VCaP (cell line): ENCODE results near the gene MME.

Source experiments
- H3K27ac ChIP-seq: fragments of 450-650 bp; 2 replicates; pipeline ENCODE4 v1.5.1; 2017
- TF ChIP-seq, protein P1 (sequence below): fragments of 450-650 bp; conservative IDR thresholded peaks from 2 replicates; pipeline ENCODE4 v1.5.1; 2017; ENCODE audit warnings: mild to moderate bottlenecking, moderate library complexity

MME gene

DNA sequence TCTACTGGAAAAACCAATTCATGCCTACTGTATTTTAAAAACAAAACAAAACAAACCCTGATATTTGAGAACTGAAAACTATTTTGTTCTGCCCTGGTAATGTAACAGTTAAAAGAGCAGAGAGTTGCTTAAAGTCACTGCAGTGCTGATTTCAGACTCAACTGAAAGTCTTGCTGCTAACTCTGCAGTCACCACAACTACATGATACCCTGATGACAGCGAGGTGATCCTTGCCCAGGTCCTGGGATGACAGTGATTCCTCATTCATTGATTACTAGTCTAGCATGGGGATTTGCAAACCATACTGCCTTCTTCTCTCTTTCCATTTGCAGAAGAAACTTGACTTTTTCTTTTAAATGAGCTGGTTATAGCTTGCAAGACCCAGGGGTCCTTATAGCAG is 67.5 kb downstream of the MME start:
- H3K27ac ChIP-seq, result no peak overlapping the region
- TF ChIP-seq, protein P1, sequence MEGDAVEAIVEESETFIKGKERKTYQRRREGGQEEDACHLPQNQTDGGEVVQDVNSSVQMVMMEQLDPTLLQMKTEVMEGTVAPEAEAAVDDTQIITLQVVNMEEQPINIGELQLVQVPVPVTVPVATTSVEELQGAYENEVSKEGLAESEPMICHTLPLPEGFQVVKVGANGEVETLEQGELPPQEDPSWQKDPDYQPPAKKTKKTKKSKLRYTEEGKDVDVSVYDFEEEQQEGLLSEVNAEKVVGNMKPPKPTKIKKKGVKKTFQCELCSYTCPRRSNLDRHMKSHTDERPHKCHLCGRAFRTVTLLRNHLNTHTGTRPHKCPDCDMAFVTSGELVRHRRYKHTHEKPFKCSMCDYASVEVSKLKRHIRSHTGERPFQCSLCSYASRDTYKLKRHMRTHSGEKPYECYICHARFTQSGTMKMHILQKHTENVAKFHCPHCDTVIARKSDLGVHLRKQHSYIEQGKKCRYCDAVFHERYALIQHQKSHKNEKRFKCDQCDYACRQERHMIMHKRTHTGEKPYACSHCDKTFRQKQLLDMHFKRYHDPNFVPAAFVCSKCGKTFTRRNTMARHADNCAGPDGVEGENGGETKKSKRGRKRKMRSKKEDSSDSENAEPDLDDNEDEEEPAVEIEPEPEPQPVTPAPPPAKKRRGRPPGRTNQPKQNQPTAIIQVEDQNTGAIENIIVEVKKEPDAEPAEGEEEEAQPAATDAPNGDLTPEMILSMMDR, result no peak

GRCh38 chr3:155149494-155149893 is 69.4 kb downstream of the MME start:
- H3K27ac ChIP-seq, result no peak overlapping the region
- TF ChIP-seq, protein P1, result no peak

- H3K27ac ChIP-seq, result no peak overlapping the region
- TF ChIP-seq, protein P1, result no peak
Measured at GRCh38 chr3:155153242-155154186, 73.4 kb downstream of the MME start.

DNA sequence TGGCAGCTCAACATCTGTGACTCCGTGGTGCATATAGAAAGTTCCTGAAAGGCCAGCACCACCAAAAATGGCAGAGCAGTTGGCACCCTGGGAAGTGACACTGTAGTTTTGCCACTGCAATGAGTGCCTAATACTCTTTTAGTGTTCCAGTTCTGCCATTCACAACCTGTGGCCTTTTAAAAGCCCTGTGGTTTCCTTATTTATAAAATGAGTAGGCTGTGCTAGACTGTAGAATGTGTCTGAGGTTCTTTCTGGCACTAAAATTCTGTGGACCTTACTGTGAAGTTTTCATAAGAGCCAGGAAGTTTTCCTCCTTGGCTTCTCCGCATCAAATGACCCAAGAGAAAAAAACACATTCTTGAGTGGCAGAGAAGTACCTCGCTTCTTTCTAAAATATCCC is 74.1 kb downstream of the MME start:
- TF ChIP-seq, protein P1, result no peak
- H3K27ac ChIP-seq, result no peak overlapping the region

GRCh38 chr3:155158346-155159037 is 78.4 kb downstream of the MME start:
- TF ChIP-seq, protein P1, result no peak
- no peak overlapping the region for H3K27ac ChIP-seq

- TF ChIP-seq, protein P1, result no peak
- H3K27ac ChIP-seq, result no peak overlapping the region
Measured at GRCh38 chr3:155159301-155159700, 79.2 kb downstream of the MME start.

GRCh38 chr3:155161640-155162292 is 81.6 kb downstream of the MME start:
- no peak overlapping the region for H3K27ac ChIP-seq
- TF ChIP-seq, protein P1, result no peak
